T follicular helper cell (primary cell): Measurements from ENCODE around the gene SRGAP1.
"Not testable (repeated sequence)": the region's sequence is repeated elsewhere in the genome, so short reads cannot be mapped to it uniquely, and the experiment has no call there.

Source experiments
- DNase-seq: peaks from one replicate; pipeline ENCODE4 v3.0.0-alpha.2; 2020; ENCODE audit warnings: low read depth

The SRGAP1 gene

DNA sequence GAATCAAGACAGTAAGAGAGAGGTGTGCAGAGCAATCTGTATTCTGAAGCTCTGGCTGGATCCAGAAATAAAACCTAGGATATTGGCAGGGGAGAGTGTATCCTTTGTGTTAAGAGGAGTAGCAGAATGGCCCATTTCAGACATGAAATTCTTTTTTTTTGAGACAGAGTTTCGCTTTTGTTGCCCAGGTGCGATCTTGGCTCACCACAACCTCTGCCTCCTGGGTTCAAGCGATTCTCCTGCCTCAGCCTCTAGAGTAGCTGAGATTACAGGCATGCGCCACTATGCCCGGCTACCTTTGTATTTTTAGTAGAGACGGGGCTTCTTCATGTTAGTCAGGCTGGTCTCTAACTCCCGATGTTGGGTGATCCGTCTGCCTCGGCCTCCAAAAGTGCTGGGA is 6.1 kb upstream of the SRGAP1 start:
- no peak for DNase-seq

DNA sequence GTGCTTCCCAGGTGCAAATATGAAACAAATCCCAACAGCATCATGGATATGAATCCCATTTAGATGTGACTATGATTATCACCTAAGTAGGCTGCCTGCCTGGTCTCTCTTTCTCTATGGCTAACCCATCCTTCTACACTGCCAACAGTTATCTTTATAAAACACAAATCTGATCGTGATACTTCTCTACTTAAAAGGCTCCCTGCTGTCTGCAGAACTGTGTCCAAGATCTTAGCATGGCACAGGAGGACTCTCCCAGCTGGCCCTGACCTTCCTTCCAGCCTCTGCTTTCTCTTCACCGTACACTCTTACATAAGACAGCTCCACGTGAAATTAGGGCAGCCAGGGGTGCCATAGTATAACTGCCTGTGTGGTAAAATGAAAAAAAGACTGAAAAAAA is 3.5 kb upstream of the SRGAP1 start:
- DNase-seq: no peak

DNA sequence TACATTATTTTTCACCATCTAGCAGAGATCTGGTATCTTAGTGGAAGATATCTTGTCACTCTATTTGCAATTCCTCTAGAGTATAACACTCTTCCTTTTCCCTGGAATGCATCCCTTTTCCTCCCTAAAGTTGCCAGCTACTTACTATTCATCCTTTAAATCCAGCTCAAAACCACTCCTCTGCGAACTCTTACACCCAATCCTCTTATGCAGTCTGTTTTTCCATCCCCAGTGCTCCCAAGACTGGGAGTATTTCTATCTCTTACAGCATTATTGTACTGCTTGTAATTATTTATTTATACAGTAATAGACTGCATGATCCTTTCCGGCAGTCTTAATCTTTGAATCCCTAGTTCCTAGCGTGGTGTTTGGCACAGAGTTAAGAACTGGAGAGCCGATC is 2.9 kb upstream of the SRGAP1 start:
- DNase-seq: no peak

DNA sequence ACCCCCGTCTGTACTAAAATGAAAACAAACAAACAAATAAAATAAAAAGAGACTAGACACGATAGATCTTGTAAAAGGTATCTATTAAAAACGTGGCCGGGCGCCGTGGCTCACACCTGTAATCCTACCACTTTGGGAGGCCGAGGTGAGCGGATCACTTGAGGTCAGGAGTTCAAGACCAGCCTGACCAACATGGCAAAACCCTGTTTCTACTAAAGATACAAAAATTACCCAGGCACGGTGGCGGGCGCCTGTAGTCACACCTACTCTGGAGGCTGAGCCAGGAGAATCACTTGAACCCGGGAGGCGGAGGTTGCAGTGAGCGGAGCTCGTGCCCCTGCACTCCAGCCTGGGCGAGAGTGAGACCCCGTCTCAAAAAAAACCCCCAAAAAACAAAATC is 1.8 kb upstream of the SRGAP1 start:
- DNase-seq: not testable (repeated sequence)

DNA sequence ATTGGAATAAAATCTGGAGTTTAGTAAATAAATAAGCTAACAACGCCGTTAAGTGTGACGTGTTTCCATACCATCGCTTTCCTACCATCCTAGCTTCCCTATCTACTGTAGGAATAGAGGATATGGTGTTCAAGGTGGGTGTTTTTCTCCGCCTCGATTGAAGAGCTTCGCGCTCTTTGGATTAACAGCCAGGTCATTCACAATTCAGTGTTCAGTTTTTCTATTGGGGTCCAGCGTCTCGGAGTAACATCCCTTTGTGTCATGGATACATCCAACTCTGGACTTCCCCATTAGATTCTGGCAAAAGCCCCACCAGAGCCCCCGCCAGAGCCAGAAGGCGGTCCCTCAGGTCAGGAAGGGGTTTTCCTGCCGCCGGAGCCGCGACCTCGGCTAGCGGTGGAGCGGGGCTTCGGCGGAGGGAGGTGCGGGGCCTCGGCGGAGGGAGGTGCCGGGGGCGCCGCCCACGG is 1.2 kb upstream of the SRGAP1 start:
- peak; percentile 4 for DNase-seq

DNA sequence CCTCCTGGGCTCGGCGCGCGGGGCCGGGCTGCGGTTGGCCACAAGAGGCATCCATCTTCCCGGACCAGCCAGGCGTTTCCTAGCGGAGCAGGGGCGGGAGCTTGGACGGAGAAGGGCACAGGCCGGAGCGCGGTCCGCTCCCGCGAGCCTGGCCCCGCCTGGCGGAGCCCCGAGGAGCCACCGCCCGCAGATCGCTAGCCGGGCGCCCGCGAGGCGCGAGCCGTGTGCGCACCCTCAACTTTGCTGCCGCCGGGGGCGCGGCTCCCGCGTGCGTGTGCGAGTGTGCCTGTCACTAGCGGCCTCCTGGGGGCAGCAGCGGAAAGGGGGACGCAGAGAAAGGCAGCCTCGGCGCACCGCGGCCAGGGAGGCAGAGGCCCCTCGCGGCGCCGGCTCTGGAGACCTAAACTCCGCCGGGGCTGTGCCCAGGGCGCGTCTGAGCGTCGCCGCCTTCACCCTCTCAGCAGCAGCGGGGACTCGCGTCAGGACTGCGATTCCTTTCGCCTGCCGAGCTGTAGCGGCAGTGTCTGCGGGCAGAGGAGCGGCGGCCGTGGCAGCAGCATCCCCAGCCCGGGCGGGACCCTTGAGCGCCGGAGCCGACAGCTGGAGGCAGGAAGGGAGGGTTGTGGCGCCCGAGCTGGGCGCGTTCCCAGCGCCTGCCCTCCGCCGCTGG is 644 bp upstream of the SRGAP1 start:
- peak; percentile 58 for DNase-seq

DNA sequence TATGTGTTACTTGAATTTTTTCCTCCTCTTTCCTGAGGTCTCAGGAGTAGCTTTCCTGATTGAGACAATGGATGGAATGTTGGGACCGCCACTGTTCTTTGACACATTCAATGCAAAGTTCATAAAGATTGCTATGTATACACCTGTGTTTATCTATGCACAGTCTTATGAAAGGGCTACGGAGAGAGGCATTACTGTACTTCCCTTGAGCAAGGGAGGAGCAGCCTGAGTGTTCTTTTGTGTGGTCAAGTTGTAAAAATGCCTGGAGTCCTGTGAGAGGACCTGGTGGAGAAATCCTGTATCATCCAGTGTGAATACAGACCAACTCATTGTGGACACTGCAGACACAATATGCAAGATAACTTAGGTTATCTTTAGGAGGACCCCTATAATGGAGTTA is 1.2 kb downstream of the SRGAP1 start:
- DNase-seq: no peak

DNA sequence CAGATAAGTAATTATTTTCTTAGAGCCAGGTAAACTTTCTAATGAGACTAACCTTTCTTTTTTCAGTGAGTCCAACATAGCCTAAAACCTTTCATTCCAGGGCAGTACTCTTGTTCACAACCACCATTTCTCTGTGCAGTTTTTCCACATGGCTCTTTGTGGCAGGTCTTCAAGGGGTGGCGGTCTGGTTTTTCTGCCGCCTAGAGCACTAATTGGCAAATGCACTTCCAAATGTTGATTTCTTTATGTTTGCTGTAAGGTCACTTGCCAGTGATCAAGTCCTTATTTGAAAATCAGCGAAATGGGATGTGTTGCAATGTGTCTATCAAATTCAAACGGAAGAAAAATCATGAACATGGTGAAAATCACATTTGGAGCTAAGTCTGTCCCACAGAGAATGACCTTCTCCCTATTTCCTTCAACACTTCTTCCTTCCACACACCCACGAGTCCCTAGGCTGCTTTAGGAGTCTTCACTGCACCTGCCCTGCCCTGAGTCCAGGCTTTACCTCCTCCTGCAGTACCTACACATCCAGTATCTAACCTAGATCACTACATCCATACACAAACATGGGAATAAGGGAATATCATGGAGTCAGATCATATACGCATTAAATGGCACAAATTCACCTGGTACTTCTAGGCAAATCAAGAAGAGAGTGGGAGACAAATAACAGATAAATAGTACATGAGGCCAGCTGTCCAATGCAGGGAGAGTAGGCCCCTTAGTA is 1.9 kb downstream of the SRGAP1 start:
- DNase-seq: no peak

DNA sequence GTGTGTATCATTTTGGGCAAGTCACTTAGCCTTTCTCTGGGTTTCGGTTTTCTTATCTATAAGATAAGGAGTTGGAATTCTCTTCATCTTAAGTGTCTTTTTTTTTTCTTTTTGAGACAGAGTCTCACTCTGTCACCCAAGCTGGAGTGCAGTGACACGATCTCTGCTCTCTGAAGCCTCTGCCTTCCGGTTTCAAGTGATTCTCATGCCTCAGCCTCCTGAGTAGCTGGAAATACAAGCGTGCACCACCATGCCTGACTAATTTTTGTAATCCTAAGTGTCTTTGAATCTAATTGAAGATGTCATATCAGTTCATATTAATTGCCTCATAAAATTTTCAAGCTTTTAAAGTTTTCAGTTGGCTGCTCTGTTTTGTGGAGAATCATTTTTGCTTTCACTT is 4.0 kb downstream of the SRGAP1 start:
- no peak for DNase-seq

DNA sequence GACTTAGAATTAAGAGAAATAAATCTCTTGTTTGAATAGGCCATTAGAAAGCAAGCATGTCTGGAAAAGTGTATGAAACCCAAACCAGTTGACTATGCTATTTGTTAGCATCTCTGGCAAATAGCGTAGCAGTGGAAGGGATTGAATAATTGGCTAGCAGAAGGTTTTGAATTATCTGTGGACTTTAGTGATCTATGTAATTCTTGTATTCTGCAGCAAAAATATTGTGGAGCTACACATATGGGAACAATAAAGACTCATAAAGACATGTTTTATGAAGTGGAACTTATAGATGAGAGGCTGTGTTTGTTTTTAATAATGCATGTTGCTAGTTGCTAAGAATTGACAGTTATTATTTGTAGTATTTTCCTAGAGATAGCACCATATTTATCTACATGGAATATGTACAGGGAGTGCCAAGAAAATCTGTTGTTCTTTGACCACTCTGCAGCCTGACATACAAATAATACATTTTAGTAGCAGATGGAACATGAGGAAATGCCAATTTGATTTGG is 4.7 kb downstream of the SRGAP1 start:
- DNase-seq: no peak

DNA sequence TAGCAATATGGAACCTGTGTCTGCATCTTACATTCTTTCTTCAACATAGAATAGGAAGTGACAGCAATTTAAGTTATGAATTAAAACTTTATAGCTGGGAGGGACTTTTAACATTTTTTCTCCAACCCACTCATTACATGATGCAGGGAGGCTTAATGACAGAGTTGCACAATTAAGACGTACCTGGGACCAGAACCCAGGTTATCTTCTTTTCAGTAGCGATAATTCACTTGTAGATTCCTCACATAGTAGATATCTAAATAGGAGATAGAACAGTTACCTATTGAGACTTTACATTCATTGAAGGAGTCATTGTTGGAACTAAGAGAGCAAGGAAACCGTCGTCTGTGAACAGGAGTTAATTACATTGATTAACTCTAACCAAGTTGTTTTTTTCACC is 5.1 kb downstream of the SRGAP1 start:
- no peak for DNase-seq

DNA sequence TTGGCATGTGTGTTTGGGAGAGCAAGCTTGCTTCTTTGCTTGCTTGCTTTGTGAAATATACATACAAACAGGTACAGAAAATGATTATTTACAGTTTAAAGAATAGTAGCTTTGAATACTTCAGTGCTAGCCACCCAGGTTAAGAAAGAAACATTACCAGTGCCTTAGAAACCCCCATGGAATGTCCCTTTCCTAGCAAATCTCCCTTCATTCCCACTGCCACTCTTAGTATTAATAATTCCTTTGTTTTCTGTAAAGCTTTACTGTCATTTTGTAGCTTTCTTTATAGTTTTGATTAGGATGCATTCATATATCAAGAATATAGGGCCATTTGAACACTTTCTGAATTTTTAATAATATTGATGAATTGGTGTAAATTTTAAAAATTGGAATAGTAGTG is 9.5 kb downstream of the SRGAP1 start:
- no peak for DNase-seq

DNA sequence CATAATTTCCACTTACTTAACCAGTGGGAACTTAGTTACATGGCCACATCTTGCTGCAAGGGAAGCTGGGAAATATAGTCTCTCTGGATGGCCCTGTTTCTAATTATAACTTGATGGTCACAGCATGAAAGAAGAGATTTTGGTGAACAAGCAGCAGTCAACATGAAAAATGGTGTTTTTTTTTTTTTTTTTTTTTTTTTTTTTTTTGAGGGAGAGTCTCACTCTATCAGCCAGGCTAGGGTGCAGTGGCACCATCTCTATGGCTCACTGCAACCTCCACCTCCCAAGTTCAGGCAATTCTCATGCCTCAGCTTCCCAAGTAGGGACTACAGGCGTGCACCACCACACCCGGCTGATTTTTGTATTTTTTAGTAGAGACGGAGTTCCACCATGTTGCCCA is 10.8 kb downstream of the SRGAP1 start:
- no peak for DNase-seq

DNA sequence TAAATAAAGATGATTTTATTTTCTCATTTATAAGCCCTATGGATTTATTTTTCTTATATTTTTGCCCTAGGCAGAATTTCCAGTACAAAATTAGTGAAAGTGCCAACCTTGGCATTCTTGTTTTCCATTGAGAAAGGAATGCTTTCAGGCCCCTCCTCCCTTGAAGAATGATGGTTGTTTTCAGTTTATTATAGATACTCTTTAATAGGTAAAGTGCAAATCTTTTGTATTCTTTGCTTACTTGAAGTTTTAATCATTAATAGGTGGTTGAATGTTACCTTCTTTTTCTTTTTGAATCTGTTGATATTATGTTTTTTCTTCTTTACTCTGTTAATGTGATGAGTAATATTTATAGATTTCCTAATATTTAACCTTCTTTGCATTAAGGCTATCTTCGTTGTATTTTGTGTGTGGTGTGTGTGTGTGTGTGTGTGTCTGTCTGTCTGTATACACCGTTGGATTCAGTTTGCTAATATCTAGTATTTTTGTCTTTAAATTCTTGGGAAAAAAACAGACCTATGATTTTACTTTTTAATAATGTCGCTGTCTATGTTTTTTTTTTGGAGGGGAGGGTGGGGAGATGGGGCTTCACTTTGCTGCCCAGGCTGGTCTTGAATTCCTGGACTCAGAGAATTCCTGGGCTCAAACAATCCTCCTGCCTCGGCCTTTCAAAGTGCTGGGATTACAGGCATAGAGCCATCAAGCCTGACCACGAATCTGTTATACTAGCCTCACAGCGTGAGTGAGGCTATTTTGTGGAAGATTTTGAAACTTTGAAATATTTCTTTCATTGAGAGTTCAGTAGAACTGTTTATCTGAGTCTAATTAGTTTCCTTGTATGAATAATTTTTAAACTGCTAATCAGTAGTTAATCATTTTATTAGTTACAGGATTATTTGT is 13.5 kb downstream of the SRGAP1 start:
- DNase-seq: no peak

DNA sequence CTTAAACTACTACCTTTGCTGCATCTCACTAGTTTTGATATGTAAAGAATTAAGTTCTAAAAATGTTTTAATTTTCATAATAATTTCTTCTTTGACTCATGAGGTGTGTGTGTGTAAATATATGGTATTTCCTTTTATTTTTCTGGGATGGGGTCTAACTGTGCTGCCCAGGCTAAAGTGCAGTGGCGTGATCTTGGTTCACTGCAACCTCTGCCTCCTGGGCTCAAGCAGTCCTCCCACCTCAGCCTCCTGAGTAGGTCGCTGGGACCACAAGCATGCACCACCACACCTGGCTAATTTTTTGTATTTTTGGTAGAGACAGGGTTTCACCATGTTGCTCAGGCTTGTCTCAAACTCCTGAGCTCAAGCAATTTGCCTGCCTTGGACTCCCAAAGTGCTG is 15.4 kb downstream of the SRGAP1 start:
- DNase-seq: not testable (repeated sequence)

DNA sequence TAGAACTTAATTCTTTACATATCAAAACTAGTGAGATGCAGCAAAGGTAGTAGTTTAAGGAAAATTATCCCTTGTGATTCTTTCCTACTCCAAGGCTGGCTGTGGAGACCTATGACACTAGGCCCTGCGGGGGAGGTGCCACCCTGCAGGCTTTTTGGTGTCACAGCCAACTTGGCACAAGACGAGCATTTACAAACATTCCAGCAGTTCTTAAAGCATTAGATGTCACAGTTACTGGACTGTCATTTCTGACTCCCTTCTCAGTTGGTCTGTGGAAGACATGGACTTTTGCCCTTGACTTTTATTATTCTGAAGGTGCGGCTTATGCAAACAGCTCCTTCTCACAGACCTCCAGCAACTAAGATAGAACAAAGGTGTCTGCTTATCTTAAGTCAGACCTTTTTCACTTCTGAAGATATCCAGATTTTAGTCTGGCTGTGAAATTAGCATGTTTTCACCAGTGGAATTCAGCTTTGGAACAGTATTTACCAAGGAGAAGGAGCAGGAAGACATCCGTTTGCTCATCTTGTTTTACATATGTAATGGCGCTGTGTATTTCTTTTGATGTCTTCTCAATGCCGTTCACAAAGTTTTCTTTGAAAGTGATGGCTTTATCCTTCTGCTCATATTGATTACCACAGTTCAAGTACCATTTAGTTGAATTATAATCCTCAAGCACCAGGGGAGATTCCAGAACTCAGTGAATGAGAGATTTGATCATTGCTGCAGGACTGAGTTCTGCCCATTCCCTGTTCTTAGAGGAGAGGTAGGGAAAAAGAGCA is 17.9 kb downstream of the SRGAP1 start:
- DNase-seq: no peak

DNA sequence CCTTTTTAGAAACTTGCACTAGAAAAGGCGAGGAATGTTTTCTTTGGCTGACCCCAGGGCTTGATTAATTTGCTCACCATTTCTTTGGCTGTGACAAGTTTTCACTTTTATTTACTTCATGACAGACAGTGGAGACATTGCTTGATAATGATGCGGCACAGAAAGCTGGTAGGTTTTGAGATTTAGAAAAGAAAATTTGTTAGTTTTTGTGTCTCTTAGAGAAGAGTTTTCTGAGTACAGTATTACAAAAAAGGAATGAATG is 18.4 kb downstream of the SRGAP1 start:
- no peak for DNase-seq

DNA sequence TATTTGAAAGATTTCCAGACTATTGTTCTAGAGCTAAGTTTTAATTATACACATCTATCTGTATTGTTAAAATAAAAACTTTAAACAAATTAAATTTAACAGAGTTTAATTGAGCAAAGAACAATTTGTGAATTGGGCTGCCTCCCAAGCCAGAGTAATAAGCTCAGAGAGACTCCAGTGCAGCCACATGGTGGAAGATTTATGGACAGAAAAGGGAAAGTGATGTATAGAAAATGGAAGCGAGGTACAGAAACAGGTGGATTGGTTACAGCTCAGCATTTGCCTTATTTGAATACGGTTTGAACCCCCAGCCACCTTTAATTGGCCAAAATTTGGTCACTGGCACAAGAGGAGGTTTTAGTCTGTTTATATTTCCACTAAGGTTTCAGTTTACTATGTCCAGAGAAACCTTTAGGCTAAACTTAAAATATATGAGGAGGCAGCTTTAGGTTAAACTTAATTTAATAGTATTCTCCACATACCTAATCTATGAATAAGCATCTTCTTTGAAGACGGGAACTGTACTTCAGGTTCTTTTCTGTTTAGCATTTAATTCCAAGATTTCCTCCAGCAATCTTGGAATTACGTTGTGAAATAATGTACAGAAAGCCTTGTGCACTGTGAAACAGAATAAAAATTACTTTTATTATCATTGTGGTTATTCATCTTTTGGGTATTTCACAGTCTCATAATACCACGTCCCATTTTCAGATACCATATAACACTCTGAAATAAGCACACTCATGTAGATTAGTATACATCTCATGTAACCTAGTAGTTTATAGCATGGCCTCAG is 19.4 kb downstream of the SRGAP1 start:
- DNase-seq: no peak

DNA sequence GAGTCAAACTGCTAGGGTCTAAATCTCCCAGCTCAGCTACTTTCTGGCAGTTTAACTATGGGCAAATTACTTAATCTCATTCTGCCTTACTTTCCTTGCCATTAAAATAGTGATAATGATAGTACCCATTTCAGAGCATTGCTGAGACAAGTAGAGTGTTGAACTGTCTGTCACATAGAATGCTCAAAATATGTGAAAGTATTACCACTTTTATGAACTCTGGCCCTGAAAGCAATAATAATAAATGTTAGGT is 19.9 kb downstream of the SRGAP1 start:
- DNase-seq: no peak

DNA sequence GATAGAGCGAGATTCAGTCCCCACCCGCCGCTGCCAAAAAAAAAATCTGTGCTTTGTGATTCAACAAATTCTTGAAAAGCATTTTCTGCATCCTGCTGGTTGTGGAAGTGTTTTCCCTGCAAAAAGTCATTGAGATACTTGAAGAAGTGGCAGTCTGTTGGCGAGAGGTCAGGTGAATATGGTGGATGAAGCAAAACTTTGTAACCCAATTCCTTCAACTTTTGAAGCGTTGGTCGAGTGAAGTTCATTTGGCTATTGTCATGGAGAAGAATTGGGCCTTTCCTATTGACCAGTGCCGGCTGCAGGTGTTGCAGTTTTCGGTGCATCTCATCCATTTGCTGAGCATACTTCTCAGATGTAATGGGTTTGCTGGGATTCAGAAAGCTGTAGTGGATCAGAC is 20.9 kb downstream of the SRGAP1 start:
- no peak for DNase-seq

DNA sequence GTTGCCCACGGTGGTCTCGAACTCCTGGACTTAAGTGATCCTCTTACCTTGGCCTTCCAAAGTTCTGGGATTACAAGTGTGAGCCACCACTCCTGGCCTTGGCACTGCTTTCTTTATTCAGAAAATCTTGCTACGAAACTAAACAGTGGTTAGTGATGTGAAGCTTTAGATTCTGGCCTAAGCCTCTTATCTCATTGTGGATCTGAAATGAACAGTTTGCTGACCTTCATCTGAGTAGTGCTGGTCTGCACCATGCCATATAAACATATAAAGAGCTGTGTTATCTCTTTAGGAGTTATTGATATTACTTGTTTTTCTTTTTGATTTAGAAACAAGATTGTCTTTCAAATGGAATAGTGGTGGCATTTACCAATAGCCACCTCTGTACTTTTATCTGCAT is 22.6 kb downstream of the SRGAP1 start:
- DNase-seq: no peak

DNA sequence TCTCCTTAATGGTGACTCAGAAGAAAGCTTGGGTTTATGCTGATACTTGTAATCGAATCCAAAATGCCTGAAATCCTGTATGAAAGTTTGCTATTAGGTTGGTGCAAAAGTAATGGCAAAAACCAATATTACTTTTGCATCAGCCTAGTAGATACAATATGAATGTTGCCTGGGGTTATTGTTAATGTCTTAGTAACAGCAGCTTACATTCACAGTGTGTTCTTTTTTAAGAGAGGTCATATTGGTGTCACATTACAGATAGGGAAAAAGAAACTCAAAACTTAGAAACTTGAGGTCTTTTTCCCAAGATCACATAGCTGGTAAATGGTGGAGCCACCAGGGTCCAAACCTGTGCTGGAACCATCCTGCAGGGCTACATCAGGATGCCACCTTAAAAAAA is 25.2 kb downstream of the SRGAP1 start:
- no peak for DNase-seq
